Naive thymus-derived CD4-positive, alpha-beta T cell (primary cell): Measurements from ENCODE around the gene HAUS7. TPM values are rescaled to one million over a fixed set of nuclear protein-coding genes. Genes with fewer than 3 reads are reported as not detected.

Source experiments
- ATAC-seq: fragments of 150-1000 bp; cut with Tn5 transposase; 2 replicates; pipeline ENCODE4 v1.10.0; 2021; ENCODE audit warnings: mild to moderate bottlenecking, moderate library complexity
- CTCF ChIA-PET: fragments of 350-600 bp; sonication (Branson Sonifier 250); formaldehyde crosslinking; loops from one replicate; lab custom pipeline; 2021; ENCODE audit warnings: antibody characterized with exemption; lab: Charles Lee
- POLR2A ChIA-PET: fragments of 350-600 bp; sonication (Branson Sonifier 250); formaldehyde crosslinking; loops from one replicate; lab custom pipeline; 2021; ENCODE audit warnings: antibody characterized with exemption, inconsistent platforms; lab: Charles Lee
- DNase-seq, 9 donors: peaks; one replicate each; pipeline versions ENCODE4 v3.0.0 to v3.0.0-alpha.2; 2020 to 2022; ENCODE audit warnings: mixed read lengths in 1 of 9
- H3K27ac ChIP-seq: one replicate; pipeline ENCODE4 v1.7.0; 2013; ENCODE audit warnings: mild to moderate bottlenecking, low read depth, low read length, moderate library complexity
- H3K27me3 ChIP-seq, 2 donors: one replicate each; pipeline ENCODE4 v1.7.0; 2013; ENCODE audit warnings: low read length in 2 of 2, mild to moderate bottlenecking in 2 of 2, moderate library complexity in 2 of 2; ENCODE audit not compliant: control insufficient read depth in 2 of 2, insufficient read depth in 2 of 2
- H3K36me3 ChIP-seq, 3 experiments: 1 replicate in 2 of 3; 2 replicates in 1 of 3; pipeline ENCODE4 v1.7.0; 2013; ENCODE audit warnings: low read length in 3 of 3, mild to moderate bottlenecking in 3 of 3, moderate library complexity in 1 of 3; ENCODE audit not compliant: insufficient read depth in 3 of 3, control insufficient read depth in 2 of 3
- H3K4me1 ChIP-seq, 2 donors: one replicate each; pipeline ENCODE4 v1.7.0; 2013; ENCODE audit warnings: low read length in 2 of 2, mild to moderate bottlenecking in 2 of 2, moderate library complexity in 1 of 2; ENCODE audit not compliant: control insufficient read depth in 2 of 2, insufficient read depth in 2 of 2
- H3K4me3 ChIP-seq: 2 replicates; pipeline ENCODE4 v1.7.0; 2013; ENCODE audit warnings: mild to moderate bottlenecking, low read length
- H3K9me3 ChIP-seq, 3 experiments: 1 replicate in 2 of 3; 2 replicates in 1 of 3; pipeline ENCODE4 v1.7.0; 2013; ENCODE audit warnings: low read length in 3 of 3; ENCODE audit not compliant: control insufficient read depth in 2 of 3
- H3K27ac Mint-ChIP-seq, 9 donors: one replicate each; pipeline ENCODE4 v1.8.0; 2020 to 2022; ENCODE audit warnings: mixed read lengths in 9 of 9, mild to moderate bottlenecking in 8 of 9, moderate library complexity in 5 of 9, inconsistent platforms in 2 of 9
- H3K27me3 Mint-ChIP-seq, 5 donors: one replicate each; pipeline ENCODE4 v1.8.0; 2021 to 2022; ENCODE audit warnings: mixed read lengths in 5 of 5, mild to moderate bottlenecking in 1 of 5
- H3K36me3 Mint-ChIP-seq, 5 donors: one replicate each; pipeline ENCODE4 v1.8.0; 2020 to 2022; ENCODE audit warnings: mixed read lengths in 5 of 5, mild to moderate bottlenecking in 3 of 5, inconsistent platforms in 1 of 5
- H3K4me1 Mint-ChIP-seq, 7 donors: one replicate each; pipeline ENCODE4 v1.8.0; 2020 to 2022; ENCODE audit warnings: mixed read lengths in 7 of 7, mild to moderate bottlenecking in 3 of 7, inconsistent platforms in 1 of 7
- H3K4me3 Mint-ChIP-seq, 10 donors: one replicate each; pipeline ENCODE4 v1.8.0; 2020 to 2022; ENCODE audit warnings: mild to moderate bottlenecking in 10 of 10, mixed read lengths in 10 of 10, moderate library complexity in 6 of 10, inconsistent platforms in 2 of 10
- H3K9me3 Mint-ChIP-seq, 11 donors: one replicate each; pipeline ENCODE4 v1.8.0; 2020 to 2022; ENCODE audit warnings: mixed read lengths in 11 of 11, mild to moderate bottlenecking in 4 of 11, inconsistent platforms in 1 of 11, moderate library complexity in 1 of 11
- intact Hi-C, 2 donors: fragments of 100-400 bp; cut with micrococcal nuclease; formaldehyde crosslinking; loops; one replicate each; pipeline ENCODE4 v1.15.1; 2023
- polyA plus RNA-seq, 2 donors: library from polyadenylated mRNA; unstranded; fragments of 300-500 nt; fragmentation: Illumina TruSeq; gene quantifications; one replicate each; pipeline ENCODE4 v1.2.3, GENCODE V29; 2021
- total RNA-seq, 6 experiments: library from RNA in 5 of 6; stranded (reverse) in 5 of 6; gene quantifications; 1 replicate in 5 of 6; 2 replicates in 1 of 6; pipeline ENCODE4 v1.2.3 and lab custom pipeline; 2021 to 2026

HAUS7 gene
- total and polyA plus RNA-seq, 7 experiments from 2014 or later: 20.7 to 44.8 (median 28.4) TPM

DNA sequence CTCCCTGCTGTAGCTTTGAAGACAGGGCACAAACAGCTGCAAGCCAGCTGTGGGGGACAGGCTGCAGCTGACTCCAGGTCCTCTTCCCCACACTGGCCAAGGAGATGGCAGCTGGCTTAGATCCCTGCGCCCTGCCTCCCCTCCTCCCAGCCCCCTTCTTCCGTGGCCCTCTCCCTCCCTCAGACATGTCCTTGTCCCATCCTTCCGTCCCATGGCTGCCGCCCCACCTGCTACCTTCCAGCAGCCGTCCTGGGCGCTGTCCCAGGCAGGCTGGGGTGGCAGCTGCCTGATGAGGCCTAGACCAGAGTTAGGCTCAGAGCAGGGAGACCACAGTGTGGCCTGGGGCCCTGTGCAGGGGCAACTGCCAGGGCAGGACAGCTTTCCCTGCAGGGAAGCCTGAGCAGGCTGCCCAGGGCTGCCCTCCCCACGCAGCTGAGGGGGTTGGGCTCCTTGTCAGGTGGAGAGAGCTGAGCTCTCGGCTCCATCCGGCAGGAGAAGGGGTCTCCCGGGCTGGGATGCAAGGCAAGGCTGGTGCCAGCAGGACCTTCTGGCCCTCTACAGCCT lies 21.1 kb upstream of the HAUS7 start:
- POLR2A ChIA-PET: no interaction called here
- Histone ChIP-seq H3K27me3 (no peaks in the 10 kb centered on the region), H3K9me3 (no peaks in the 10 kb centered on the region), H3K36me3 (no peaks in the 10 kb centered on the region), H3K4me1 (no peaks in the 10 kb centered on the region), H3K27ac (no peak overlapping the region), H3K4me3 (no peak overlapping the region)
- no peaks in the 10 kb centered on the region for H3K36me3 Mint-ChIP-seq
- H3K27ac Mint-ChIP-seq: no peak overlapping the region
- no peak for ATAC-seq
- intact Hi-C loops: no loop called here
- H3K4me1 Mint-ChIP-seq: peaks cover 0 to 3% (median 0%) of the 10 kb centered on the region in 7 donors
- H3K9me3 Mint-ChIP-seq: no peaks in the 10 kb centered on the region
- peaks cover 0 to 5% (median 0%) of the 10 kb centered on the region in 5 donors for H3K27me3 Mint-ChIP-seq
- CTCF ChIA-PET: interaction anchor here (1.1 kb wide), 1 partner anchor 16 kb away, joined by 3 read pairs; no protein-coding TSS in a partner anchor
- no peak overlapping the region for H3K4me3 Mint-ChIP-seq
- DNase-seq: no peak

DNA sequence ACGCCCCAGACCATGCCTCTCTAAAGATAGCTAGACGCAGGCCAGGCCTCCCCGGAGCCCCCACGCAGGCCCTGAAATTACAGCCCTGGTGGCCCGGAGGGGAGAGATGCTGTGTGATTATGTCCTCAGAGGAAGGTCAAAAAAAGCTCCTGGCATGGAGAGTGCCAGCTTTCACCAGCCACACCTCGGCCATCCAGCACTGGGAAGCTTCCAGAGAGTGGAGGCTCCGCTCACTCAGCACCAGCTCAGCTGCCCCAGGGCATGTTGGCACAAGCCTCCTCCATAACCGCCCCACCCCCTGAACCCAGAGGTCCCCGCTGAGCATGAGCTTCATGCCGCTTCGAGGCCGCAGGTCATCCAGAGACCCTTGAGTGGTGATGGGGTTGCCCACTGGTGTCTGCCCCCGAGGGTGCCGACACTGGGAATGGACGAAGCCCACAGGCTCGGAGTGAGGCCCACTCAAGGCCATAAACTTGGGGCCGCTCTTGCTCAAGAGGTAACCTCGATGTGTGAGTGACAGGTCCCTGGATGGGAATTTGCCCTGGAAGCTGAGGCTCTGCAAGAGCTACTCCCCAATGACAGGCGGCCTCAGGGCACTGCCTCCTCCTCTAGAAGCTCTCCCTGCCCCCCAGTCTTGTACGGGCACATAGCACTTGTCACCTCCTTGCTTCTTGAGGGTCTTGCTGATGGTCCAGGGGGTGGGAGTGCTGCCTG lies 20.0 kb upstream of the HAUS7 start:
- ATAC-seq (no peak), DNase-seq (no peak)
- Histone ChIP-seq H3K27me3 (no peaks in the 10 kb centered on the region), H3K4me1 (no peaks in the 10 kb centered on the region), H3K36me3 (no peaks in the 10 kb centered on the region), H3K4me3 (no peak overlapping the region), H3K9me3 (no peaks in the 10 kb centered on the region), H3K27ac (no peak overlapping the region)
- ChIA-PET POLR2A (interaction anchor here (0.5 kb wide), 1 partner anchor 53 kb away, joined by 3 read pairs; no protein-coding TSS in a partner anchor), CTCF (no interaction called here)
- no peak overlapping the region for H3K4me3 Mint-ChIP-seq
- no peaks in the 10 kb centered on the region for H3K36me3 Mint-ChIP-seq
- intact Hi-C loops: no loop called here
- H3K27ac Mint-ChIP-seq: no peak overlapping the region
- no peaks in the 10 kb centered on the region for H3K9me3 Mint-ChIP-seq
- peaks cover 0 to 3% (median 0%) of the 10 kb centered on the region in 7 donors for H3K4me1 Mint-ChIP-seq
- peaks cover 0 to 5% (median 0%) of the 10 kb centered on the region in 5 donors for H3K27me3 Mint-ChIP-seq

DNA sequence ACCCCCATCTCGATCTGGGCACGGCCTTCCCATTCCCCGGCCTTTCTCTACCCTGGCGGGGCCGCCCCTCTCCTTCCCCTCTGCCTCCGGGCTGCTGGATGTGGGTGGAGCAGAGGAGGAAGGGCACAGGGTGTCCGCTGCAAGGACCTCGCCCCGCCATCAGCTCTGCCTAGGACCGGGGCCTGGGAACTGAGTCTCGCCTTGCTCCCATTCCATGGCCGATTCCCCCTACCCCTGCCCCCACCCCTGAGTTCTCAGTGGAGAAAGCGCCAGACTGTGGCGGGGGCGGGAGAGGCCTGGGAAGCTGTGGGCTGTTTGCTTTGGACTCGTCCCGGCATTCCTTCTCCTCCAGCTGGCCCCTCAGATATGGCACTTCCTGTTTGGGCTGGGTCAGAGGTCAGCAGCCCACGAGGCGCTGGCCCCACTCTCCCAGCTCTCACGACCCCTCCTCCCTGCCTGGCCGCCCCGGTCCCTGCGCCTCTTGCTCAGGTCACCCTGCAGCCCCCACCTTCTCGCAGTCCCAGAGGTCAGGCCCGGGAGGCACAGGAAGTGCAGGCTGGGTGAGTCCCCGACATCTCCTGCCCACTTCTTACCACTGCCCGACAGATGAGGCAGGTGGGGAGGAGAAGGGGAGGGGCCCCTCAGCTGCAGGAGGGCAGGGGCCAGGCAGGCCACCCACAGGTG lies 18.0 kb upstream of the HAUS7 start:
- no peaks in the 10 kb centered on the region for H3K36me3 ChIP-seq
- no peaks in the 10 kb centered on the region for H3K9me3 ChIP-seq
- POLR2A ChIA-PET: no interaction called here
- ATAC-seq: no peak
- CTCF ChIA-PET: interaction anchor here (0.6 kb wide), 1 partner anchor 128 kb away, joined by 3 read pairs; no protein-coding TSS in a partner anchor
- H3K27me3 Mint-ChIP-seq: no peaks in the 10 kb centered on the region
- H3K4me1 Mint-ChIP-seq: peaks cover 0 to 2% (median 0%) of the 10 kb centered on the region in 7 donors
- intact Hi-C loops: no loop called here
- H3K36me3 Mint-ChIP-seq: no peaks in the 10 kb centered on the region
- H3K27ac Mint-ChIP-seq: no peak overlapping the region
- H3K4me3 ChIP-seq: no peak overlapping the region
- H3K4me3 Mint-ChIP-seq: no peak overlapping the region
- no peaks in the 10 kb centered on the region for H3K27me3 ChIP-seq
- DNase-seq: no peak
- no peaks in the 10 kb centered on the region for H3K9me3 Mint-ChIP-seq
- no peak overlapping the region for H3K27ac ChIP-seq
- no peaks in the 10 kb centered on the region for H3K4me1 ChIP-seq

GRCh38 chrX:153487590-153488071 lies 17.3 kb upstream of the HAUS7 start:
- H3K36me3 Mint-ChIP-seq: no peaks in the 10 kb centered on the region
- Histone ChIP-seq H3K4me3 (no peak overlapping the region), H3K9me3 (no peaks in the 10 kb centered on the region), H3K4me1 (no peaks in the 10 kb centered on the region), H3K27ac (no peak overlapping the region), H3K27me3 (no peaks in the 10 kb centered on the region), H3K36me3 (no peaks in the 10 kb centered on the region)
- DNase-seq: no peak
- POLR2A ChIA-PET: no interaction called here
- peaks cover 0 to 2% (median 0%) of the 10 kb centered on the region in 7 donors for H3K4me1 Mint-ChIP-seq
- no peak overlapping the region for H3K27ac Mint-ChIP-seq
- H3K27me3 Mint-ChIP-seq: no peaks in the 10 kb centered on the region
- no peak for ATAC-seq
- no peaks in the 10 kb centered on the region for H3K9me3 Mint-ChIP-seq
- intact Hi-C loops: no loop called here
- CTCF ChIA-PET: no interaction called here
- no peak overlapping the region for H3K4me3 Mint-ChIP-seq

DNA sequence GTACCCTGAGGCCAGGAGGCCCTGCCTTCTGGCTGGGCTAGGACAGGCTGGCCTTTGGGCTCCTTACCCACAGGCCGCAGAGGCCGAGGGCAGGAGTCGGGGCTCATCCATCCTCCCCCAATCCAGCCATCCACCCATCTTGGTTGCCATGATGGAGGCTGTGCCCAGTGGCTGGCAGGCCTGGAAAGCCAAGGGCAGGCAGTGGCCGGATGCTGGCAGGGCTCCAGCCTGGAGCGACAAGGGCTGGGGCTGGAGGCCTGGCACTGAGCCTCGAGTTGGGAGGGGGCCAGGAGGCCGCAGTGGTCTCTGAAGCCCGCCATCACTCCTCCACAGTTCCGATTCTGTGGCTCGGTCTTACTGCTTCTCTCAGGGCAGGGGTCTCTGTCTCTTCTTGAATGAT lies 15.8 kb upstream of the HAUS7 start:
- no peaks in the 10 kb centered on the region for H3K4me1 ChIP-seq
- H3K4me3 ChIP-seq: no peak overlapping the region
- intact Hi-C loops: no loop called here
- Mint-ChIP-seq H3K9me3 (no peaks in the 10 kb centered on the region), H3K4me1 (peaks cover 0 to 2% (median 0%) of the 10 kb centered on the region in 7 donors), H3K4me3 (no peak overlapping the region), H3K27ac (no peak overlapping the region), H3K36me3 (no peaks in the 10 kb centered on the region), H3K27me3 (no peaks in the 10 kb centered on the region)
- CTCF ChIA-PET: no interaction called here
- no peak overlapping the region for H3K27ac ChIP-seq
- no peaks in the 10 kb centered on the region for H3K27me3 ChIP-seq
- H3K36me3 ChIP-seq: no peaks in the 10 kb centered on the region
- no peaks in the 10 kb centered on the region for H3K9me3 ChIP-seq
- DNase-seq: no peak
- POLR2A ChIA-PET: no interaction called here
- ATAC-seq: no peak

- H3K4me1 Mint-ChIP-seq: peaks cover 0 to 2% (median 0%) of the 10 kb centered on the region in 7 donors
- ATAC-seq (no peak), DNase-seq (no peak)
- H3K27me3 ChIP-seq: no peaks in the 10 kb centered on the region
- H3K9me3 Mint-ChIP-seq: no peaks in the 10 kb centered on the region
- H3K9me3 ChIP-seq: no peaks in the 10 kb centered on the region
- no peak overlapping the region for H3K4me3 ChIP-seq
- H3K4me3 Mint-ChIP-seq: no peak overlapping the region
- H3K27ac ChIP-seq: no peak overlapping the region
- no peaks in the 10 kb centered on the region for H3K36me3 ChIP-seq
- no peaks in the 10 kb centered on the region for H3K36me3 Mint-ChIP-seq
- ChIA-PET CTCF (no interaction called here), POLR2A (no interaction called here)
- no peak overlapping the region for H3K27ac Mint-ChIP-seq
- H3K27me3 Mint-ChIP-seq: no peaks in the 10 kb centered on the region
- no peaks in the 10 kb centered on the region for H3K4me1 ChIP-seq
- intact Hi-C loops: no loop called here
These were observed 15.2 kb upstream of the HAUS7 start for GRCh38 chrX:153485396-153486080.
